ENCODE data around the gene CA5A. TPM values are rescaled to one million over a fixed set of nuclear protein-coding genes. Genes with fewer than 3 reads are reported as not detected.
A peak's percentile ranks its signal among the peaks of the same experiment; 100 is the strongest.

CA5A gene
- total and polyA plus RNA-seq, 11 donors = 0.08 to 0.44 (median 0.25) TPM; not detected in 8

GRCh38 chr16:87958632-87959031 lies 22.3 kb upstream of the CA5A start:
- no peak overlapping the region for H3K4me3 ChIP-seq
- H3K36me3 ChIP-seq = peaks cover 0 to 7% (median 0%) of the 10 kb centered on the region in 9 donors
- H3K27ac ChIP-seq = no peak overlapping the region
- DNase-seq = no peak
- TF ChIP-seq, protein P1, sequence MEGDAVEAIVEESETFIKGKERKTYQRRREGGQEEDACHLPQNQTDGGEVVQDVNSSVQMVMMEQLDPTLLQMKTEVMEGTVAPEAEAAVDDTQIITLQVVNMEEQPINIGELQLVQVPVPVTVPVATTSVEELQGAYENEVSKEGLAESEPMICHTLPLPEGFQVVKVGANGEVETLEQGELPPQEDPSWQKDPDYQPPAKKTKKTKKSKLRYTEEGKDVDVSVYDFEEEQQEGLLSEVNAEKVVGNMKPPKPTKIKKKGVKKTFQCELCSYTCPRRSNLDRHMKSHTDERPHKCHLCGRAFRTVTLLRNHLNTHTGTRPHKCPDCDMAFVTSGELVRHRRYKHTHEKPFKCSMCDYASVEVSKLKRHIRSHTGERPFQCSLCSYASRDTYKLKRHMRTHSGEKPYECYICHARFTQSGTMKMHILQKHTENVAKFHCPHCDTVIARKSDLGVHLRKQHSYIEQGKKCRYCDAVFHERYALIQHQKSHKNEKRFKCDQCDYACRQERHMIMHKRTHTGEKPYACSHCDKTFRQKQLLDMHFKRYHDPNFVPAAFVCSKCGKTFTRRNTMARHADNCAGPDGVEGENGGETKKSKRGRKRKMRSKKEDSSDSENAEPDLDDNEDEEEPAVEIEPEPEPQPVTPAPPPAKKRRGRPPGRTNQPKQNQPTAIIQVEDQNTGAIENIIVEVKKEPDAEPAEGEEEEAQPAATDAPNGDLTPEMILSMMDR (IDR thresholded peaks at IDR 0.05) = no peak
- TF ChIP-seq POLR2A (IDR thresholded peaks at IDR 0.05) = no peak
- H3K9me3 ChIP-seq = no peaks in the 10 kb centered on the region
- intact Hi-C loops (cut with DNase I) = loop anchor here in 1 of 10 donors (10.0 kb wide), 1 partner anchor 576 kb away; no protein-coding TSS in a partner anchor
- WGBS, 4 donors = 92 to 94% (median 94%) methylated on average over 9 of the region's 9 CpGs
- no peak for ATAC-seq
- no peaks in the 10 kb centered on the region for H3K27me3 ChIP-seq
- H3K4me1 ChIP-seq = peaks cover 2 to 67% (median 36%) of the 10 kb centered on the region in 12 donors

DNA sequence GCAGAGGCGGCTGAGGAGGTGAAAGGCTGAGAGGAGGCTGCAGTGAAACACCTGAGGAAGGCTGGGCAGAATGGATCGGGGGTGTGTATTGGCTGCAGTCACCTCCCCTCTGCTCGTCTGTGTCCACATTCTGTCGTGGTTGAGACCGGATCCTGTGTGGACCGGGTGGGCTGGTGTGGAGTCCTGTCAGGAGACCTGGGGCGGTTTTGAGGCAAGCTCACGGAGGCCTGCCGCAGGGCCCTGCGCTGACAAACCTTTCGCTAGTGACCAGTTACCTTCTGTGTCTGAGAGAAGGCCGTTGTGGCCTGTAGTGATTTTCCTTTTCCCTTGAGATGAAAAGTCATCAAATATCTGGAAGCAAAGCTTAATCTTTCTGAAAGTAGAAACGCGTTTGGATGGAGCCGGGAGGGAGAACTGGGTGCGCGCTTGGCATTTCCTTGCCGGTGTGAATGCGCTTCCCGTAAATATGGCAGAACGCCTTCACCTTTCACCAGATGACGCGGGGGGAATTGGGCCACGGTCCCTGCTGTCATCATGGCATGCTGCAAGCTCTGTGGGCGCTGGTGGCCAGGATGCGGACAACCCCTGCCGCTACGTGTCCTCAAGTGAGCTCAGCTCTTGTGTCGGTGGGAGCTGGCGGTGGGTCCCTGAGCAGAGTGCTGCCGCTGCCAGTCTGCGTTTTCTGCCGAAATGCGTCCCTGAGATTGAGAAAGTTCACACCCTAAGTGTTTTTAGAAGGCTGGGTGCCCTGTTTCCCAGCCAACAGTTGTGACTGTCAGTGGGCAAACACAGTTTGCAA lies 21.2 kb upstream of the CA5A start:
- Histone ChIP-seq H3K4me1 (peaks cover 0 to 67% (median 34%) of the 10 kb centered on the region in 12 donors), H3K4me3 (peak overlapping the region in 3 of 12 donors; percentile 21 to 44 (median 35)), H3K27ac (peak overlapping the region in 5 of 12 donors; percentile 42 to 99 (median 96)), H3K9me3 (no peaks in the 10 kb centered on the region), H3K36me3 (peaks cover 0 to 9% (median 0%) of the 10 kb centered on the region in 9 donors), H3K27me3 (no peaks in the 10 kb centered on the region)
- intact Hi-C loops (cut with DNase I) = loop anchor here in 1 of 10 donors (10.0 kb wide), 1 partner anchor 577 kb away; no protein-coding TSS in a partner anchor
- TF ChIP-seq, protein P1 (IDR thresholded peaks at IDR 0.05) = no peak
- no peak for TF ChIP-seq POLR2A (IDR thresholded peaks at IDR 0.05)
- ATAC-seq (no peak), DNase-seq (no peak)
- WGBS, 4 donors = 90 to 94% (median 93%) methylated on average over 31 to 34 of the region's 34 CpGs

DNA sequence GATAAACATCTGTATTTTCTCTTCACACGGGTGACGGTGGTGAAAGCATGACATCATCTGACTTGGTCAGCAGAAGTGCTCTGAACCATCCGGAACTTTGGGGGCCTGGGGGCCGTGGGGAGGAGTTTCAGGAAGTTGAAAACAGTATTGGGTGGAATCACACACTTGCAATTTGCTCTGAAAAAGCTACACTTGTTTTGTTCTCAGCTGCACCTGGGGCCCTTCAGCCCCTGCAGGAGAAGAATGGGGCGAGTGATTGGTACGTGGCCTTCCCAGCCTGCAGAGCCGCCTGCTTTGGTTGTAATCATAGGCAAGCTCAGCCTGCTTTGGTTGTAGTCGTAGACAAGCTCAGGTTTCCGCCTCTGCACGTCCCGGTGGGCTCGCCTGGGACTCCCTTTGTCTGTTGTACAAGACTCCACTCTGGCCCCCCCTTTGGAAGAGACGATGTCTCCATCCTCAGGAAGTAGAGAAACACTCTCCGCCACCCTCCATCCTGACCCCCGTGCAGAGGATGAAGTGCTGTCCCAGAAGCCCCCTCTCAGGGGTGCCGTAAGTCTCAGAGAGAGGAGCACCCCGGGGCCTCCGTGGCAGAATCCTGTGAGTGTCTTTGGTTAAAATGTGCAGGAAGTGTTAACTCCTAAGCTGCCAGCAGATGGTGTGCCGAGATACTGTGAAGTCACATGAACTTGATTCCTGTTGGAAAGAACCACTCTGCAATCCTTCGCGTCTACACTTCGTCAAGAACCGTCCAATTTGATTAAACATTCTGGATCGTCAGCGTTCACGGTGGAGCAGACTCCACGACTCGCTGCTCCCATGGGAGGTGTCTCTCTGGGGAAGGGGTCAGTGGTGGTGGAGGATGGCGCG lies 20.3 kb upstream of the CA5A start:
- H3K4me1 ChIP-seq = peaks cover 0 to 74% (median 39%) of the 10 kb centered on the region in 12 donors

More for the DNA sequence above, 20.3 kb upstream of the CA5A start:
- peak overlapping the region in 7 of 12 donors; percentile 21 to 44 (median 36) for H3K4me3 ChIP-seq
- peak; percentile 62 to 72 (median 68) for DNase-seq
- peak; percentile 2 to 66 (median 13) for ATAC-seq
- intact Hi-C loops (cut with DNase I) = loop anchor here in 1 of 10 donors (10.0 kb wide), 1 partner anchor 578 kb away; no protein-coding TSS in a partner anchor
- no peaks in the 10 kb centered on the region for H3K27me3 ChIP-seq
- WGBS, 4 donors = 28 to 38% (median 33%) methylated on average over 18 to 30 of the region's 30 CpGs
- TF ChIP-seq, protein P1 (IDR thresholded peaks at IDR 0.05) = peak in 3 of 12 donors; percentile 12 to 26 (median 18)
- no peak for TF ChIP-seq POLR2A (IDR thresholded peaks at IDR 0.05)
- no peaks in the 10 kb centered on the region for H3K9me3 ChIP-seq
- peaks cover 0 to 9% (median 0%) of the 10 kb centered on the region in 9 donors for H3K36me3 ChIP-seq
- H3K27ac ChIP-seq = peak overlapping the region; percentile 19 to 99 (median 56)

Measured in heart left ventricle (tissue), 16 donors.